Measurements from ENCODE around the gene APOD.

Gene APOD

GRCh38 chr3:195543500-195544229 lies 40.1 kb downstream of the APOD start:
- TF ChIP-seq CTCF (IDR thresholded peaks at IDR 0.05; ENCODE audit: low read depth, low read length) = no peak
- DNase-seq (ENCODE audit: extremely low read depth, low read depth) = no peak

GRCh38 chr3:195542698-195543499 lies 40.8 kb downstream of the APOD start, which contains the start of gene PPP1R2:
Gene PPP1R2 (minus strand): TSS chr3:195543325. CDS start chr3:195543025, 300 bp downstream.
- peak; percentile 74 for DNase-seq (ENCODE audit: extremely low read depth, low read depth)

GRCh38 chr3:195542316-195542697 lies 41.4 kb downstream of the APOD start:
- no peak for TF ChIP-seq CTCF (IDR thresholded peaks at IDR 0.05; ENCODE audit: low read depth, low read length)
- DNase-seq (ENCODE audit: extremely low read depth, low read depth) = no peak

More at GRCh38 chr3:195542698-195543499, 40.8 kb downstream of the APOD start, which contains the start of gene PPP1R2:
- no peak for TF ChIP-seq CTCF (IDR thresholded peaks at IDR 0.05; ENCODE audit: low read depth, low read length)

- no peak for TF ChIP-seq CTCF (IDR thresholded peaks at IDR 0.05; ENCODE audit: low read depth, low read length)
- no peak for DNase-seq (ENCODE audit: extremely low read depth, low read depth)
Measured at GRCh38 chr3:195540511-195540910, 43.2 kb downstream of the APOD start.

GRCh38 chr3:195540027-195540426 lies 43.7 kb downstream of the APOD start:
- no peak for DNase-seq (ENCODE audit: extremely low read depth, low read depth)
- TF ChIP-seq CTCF (IDR thresholded peaks at IDR 0.05; ENCODE audit: low read depth, low read length) = no peak

GRCh38 chr3:195539479-195539878 lies 44.3 kb downstream of the APOD start:
- DNase-seq (ENCODE audit: extremely low read depth, low read depth) = no peak

More at GRCh38 chr3:195539479-195539878, 44.3 kb downstream of the APOD start:
- no peak for TF ChIP-seq CTCF (IDR thresholded peaks at IDR 0.05; ENCODE audit: low read depth, low read length)

All from AG09319 (cell line).